ENCODE data around the gene PRUNE1.
A peak's percentile ranks its signal among the peaks of the same experiment; 100 is the strongest.

PRUNE1 gene

DNA sequence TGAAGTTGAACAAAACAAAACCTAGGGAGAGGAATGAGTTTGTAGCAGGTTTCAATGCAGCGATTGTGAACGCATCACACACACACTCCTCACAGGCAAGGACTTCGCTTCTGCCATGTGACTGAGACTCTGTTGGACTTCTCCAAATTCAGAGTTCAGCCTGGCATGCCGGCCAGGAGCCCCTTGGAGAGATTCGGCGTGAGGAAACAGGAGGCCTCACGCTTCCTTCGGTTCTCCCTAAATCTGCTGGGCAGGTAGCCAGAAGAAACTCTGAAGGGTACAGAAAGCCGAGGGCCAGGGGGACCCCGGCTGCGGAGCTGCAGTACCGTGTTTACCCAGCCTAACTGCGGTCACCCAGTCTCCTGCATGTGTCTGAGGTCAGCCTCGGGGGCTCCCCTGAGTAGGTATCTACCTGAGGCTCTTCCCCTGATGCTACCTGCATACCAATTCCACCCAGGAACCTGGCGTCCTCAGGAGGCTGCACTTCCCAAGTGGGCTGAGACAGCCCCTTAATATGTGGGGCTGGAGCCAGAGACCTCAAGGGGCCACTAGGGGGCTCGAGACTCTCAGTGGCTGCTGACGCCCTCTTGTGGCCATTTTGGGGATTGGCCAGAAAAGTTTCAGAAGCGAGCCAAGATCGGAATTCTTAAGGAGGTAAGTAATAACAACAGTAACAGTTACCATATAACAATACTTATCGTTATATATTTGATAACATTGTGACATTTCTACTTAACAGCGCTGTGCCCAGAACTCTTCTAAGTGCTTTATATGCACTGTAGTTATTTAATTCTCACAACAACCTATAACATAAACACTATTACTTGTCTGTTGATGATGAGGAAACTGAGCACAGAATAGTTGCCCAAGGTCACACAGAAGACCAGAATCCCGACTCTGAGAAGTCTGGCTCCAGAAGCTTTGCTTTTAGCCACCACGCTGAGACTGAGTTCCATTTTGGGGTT is 28.9 kb upstream of the PRUNE1 start:
- peak; percentile 74 to 77 for DNase-seq

- no peak for DNase-seq
Measured at GRCh38 chr1:150981177-150981804, 27.0 kb upstream of the PRUNE1 start.

DNA sequence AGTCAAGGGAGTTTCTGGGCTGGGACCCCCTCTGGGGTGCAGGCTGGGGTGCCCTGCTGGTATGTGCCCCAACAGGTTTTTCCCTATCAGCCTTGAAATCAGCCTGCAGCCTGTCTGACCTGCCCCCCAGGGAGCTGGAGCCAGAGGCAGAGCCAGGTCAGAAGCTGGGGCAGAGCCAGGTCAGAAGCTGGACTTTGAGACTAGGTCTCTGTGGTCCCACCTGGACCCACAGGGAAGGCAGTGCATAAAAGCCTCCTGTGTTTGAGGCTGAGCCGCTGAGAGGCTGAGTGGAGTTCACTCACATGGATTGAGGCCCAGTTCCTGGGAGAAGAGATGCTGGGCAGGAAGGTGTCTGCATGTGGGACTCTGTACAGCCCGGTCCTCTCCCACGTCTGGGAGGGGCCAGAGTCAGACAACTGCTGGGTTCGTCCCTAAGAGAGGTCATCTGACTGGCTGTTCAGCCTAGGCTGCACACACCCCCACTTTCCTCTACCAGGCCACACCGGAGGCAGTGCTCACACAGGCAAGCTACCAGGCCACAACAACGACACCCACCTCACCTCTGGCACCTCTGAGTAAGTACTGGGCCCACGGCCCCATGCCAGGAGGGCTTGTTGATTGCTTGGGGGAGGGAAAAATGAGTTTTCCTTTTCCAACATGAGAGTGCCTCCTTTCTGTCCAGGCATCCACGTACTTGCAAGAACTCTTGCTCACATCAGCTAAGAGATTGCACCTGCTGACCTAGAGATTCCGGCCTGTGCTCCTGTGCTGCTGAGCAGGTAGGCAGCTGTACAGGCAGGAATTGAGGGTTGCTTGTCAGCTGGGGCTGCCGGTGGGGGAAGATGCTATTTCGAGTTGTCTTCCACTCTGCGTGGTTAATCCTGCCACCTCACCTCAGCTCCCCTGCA is 26.2 kb upstream of the PRUNE1 start, which contains the start of gene ANXA9:
ANXA9 (plus strand) TSS at position 488 of the 908 bp plus-strand sequence. CDS start 814 bp downstream, outside the sequence.
- DNase-seq, result no peak

DNA sequence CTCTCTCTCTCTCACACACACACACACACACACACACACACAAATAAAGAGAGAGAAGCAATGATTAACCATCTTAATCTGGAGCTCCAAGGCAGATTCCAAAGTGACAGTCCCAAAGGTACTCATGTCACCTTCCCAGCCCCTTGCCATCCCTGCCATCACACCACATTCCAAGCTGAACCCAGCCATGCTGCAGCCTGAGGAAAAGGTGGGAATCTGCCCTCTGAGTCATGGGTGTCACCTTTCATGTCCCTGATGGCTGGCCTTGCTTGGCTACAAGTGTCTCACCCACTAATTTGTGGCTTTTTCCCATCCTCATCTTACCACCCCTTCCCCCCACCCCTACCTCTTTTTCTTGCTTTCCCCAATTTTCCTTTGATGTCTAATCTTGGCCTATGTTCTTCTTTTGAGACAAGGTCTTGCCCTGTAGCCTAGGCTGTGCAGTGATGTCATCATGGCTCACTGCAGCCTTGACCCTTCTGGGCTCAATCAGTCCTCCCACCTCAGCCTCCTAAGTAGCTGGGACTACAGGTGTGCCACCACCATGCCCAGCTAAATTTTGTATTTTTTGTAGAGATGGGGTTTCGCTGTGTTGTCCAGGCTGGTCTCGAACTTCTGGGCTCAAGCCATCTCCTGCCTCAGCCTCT is 22.9 kb upstream of the PRUNE1 start:
- DNase-seq, result no peak

DNA sequence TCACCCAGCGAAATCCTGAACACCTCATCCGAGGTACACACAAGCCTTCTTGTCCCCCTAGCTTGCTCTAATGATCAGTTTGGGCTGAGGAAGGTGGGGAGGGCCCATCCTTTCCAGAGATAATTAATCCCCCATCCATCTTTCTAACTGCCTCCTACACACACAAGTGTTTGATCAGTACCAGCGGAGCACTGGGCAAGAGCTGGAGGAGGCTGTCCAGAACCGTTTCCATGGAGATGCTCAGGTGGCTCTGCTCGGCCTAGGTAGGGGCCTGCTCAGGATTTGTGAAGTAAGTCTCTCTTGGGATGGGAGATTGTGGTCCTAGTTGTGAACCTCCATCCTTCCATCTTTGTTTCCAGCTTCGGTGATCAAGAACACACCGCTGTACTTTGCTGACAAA is 20.3 kb upstream of the PRUNE1 start:
- no peak for DNase-seq

DNA sequence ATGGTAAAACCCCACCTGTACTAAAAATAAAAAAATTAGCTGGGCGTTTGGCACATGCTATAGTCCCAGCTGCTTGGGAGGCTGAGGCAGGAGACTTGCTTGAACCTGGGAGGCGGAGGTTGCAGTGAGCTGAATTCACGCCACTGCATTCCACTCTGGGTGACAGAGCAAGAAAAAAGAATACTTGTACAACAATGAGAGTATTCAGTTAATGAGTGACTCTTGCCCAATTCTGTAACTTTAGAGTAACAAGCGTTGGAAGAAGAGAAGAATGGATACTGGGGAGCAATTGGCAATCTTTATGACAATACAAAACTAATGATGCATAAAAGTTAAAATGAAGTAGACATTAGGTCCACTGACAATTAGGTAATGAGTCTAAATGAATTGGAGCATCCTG is 15.6 kb upstream of the PRUNE1 start:
- DNase-seq, result no peak

DNA sequence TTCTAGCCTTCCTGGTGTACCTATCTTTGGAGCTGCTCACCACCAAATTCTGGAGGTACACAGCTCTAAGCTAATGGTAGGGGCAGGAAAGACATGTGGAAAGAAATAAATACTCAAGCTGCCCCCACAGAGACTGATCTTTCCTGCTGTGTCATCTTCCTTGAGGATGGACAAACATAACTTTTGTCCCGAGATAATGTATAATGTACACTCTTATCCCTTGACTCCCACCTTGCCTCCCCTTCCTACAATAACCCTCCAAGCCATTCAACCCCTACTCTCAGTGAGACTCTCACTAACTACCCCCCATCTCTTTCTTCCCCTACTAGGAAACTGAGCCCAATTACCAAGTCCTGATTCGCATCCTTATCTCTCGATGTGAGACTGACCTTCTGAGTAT is 14.0 kb upstream of the PRUNE1 start:
- DNase-seq, result no peak

- DNase-seq, result no peak
Measured at GRCh38 chr1:150995460-150995859, 12.8 kb upstream of the PRUNE1 start.

DNA sequence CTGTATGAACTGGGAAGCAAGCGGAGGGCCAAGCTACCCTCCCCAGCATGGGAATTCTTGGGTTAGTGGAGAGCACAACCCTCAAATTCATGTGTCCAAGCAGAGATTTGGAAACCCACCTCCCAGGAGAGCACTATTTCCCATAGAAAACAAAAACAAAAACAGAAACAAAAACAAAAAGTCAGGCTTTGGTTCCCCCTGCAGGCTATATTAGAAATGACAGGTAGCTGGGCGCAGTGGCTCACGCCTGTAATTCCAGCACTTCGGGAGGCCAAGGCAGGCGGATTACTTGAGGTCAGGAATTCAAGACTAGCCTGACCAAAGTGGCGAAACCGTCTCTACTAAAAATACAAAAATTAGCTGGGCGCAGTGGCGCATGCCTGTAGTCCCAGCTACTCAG is 12.4 kb upstream of the PRUNE1 start:
- DNase-seq, result no peak

GRCh38 chr1:150997126-150997872 is 10.9 kb upstream of the PRUNE1 start:
- no peak for DNase-seq

DNA sequence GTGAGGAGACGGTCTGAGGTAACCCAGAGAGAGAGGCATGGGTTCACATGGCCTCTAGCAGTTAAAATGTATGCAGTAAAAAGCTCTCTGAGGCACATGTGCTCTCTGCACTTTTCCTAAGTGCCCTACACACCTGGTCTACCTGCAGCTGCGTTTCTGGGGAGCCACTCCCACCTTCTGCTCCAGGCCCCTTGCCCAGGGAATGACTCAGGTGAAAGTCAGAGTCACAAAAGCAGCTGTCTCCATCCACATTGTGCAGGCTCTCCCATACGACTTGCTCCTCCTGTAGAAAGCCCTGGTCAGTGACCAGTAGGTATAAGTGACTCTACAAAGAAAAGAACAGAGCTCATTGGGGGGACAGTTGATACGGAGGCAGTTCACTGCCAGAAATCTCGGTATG is 10.3 kb upstream of the PRUNE1 start:
- no peak for DNase-seq

GRCh38 chr1:150999051-150999674 is 9.1 kb upstream of the PRUNE1 start:
- no peak for DNase-seq

GRCh38 chr1:150999926-151000325 is 8.3 kb upstream of the PRUNE1 start:
- DNase-seq, result no peak

DNA sequence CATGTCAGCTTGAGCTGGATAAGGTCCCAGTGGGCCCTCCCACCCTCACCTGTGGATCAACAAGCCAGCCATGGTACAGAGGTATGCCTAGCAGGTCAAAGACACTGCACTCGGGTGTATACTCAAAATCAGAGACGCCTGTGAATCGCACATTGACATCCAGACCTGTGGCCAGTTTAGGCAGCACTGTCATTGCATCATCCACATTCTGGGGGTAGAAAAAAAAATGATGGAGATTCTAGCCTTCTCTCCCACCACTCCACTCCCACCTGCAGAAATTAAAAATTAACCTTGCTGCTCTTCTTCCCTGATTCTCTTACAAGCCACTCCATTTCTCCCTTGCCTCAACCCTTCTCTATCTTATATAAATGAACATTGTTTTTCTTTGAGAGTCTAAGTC is 7.8 kb upstream of the PRUNE1 start:
- no peak for DNase-seq

GRCh38 chr1:151001602-151002001 is 6.6 kb upstream of the PRUNE1 start:
- peak in 1 of 2 experiments; percentile 53 for DNase-seq

DNA sequence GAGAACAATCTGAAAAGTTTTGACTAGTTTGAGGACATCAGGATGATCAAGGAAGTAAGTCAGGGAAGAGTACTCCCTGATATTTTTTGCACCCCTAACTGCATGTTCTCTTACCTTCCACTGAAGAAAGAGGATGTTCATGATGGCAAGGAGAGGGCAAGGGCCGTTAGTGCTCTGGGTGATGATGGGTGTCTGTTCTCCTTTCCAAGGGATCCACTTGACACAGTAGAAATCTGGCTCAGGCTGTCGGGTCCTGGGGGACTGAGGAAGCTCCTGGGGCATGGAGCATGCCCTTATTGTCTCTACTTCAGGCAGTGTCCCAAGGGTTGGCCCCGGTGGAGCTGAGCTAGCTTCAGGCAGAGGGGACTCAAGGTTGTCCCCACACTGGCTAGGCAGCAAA is 6.2 kb upstream of the PRUNE1 start:
- DNase-seq, result peak; percentile 8 to 53

DNA sequence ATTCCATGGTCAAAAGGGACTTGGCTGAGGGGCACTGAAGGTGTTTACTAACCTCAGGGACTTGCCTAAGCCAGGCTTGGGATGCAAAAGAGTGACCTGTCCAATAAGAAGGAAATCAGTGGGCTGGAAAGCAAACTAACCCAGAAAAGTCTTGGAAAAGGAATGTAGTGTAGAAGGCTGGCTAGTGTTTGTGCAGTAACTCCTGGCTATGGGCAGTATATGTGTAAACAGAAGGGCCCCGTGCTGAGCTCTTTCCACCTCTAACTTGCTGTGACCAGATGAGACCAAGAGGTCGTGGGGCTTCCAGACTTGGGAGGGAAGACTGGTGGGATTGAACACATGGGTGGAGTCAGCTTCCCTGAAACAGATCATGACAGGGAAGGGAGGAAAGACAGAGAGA is 5.6 kb upstream of the PRUNE1 start:
- no peak for DNase-seq

- DNase-seq, result peak; percentile 59 to 60
Measured at GRCh38 chr1:151003180-151003579, 5.1 kb upstream of the PRUNE1 start.

- DNase-seq, result no peak
Measured at GRCh38 chr1:151005729-151006319, 2.4 kb upstream of the PRUNE1 start.

- DNase-seq, result peak; percentile 74 to 83
Measured at GRCh38 chr1:151006327-151007052, 1.8 kb upstream of the PRUNE1 start, which contains the start of gene MINDY1. Gene MINDY1 (minus strand): TSS chr1:151006902. CDS start chr1:151002617, 4,285 bp downstream.

Data from AML-193 (cell line).